ENCODE measurements around the gene AKR1A1.
A peak's percentile ranks its signal among the peaks of the same experiment; 100 is the strongest.

The AKR1A1 gene

DNA sequence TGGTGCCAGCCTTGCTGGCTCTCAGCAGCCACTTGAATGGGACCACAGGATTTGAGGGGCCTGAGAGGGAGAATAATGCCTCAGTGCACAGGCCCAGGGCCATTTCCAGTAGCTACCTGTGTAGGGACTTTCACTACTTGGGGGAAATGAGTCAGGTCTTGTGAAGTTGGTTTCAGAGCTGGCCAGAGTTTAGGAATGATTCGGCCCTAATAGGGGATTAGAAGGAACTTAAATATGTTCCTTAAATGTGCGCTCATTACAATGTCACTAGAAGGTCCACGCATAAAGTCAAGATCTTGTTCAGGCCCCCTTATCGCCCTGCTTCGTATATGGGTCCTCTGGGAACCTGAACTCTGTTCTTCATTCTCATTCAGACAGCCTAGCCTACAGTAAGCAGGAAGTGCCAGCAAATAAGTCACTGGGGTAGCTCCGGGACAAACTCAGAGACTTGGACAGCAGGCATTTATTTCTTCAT, 5.6 kb upstream of the AKR1A1 start:
- peak overlapping the region; percentile 90 for H3K27ac ChIP-seq
- peak overlapping the region; percentile 73 for H3K9ac ChIP-seq
- no peaks in the 10 kb centered on the region for H3K36me3 ChIP-seq
- H3K4me2 ChIP-seq, result peak overlapping the region; percentile 93
- H3K4me3 ChIP-seq, result peak overlapping the region; percentile 47
- H4K20me1 ChIP-seq, result no peaks in the 10 kb centered on the region
- H3K4me1 ChIP-seq, result peaks cover 93% of the 10 kb centered on the region
- no peaks in the 10 kb centered on the region for H3K9me3 ChIP-seq
- no peak for TF ChIP-seq Cebpa-rat (IDR thresholded peaks at IDR 0.05)
- H3K27me3 ChIP-seq, result no peaks in the 10 kb centered on the region

GRCh38 chr1:45545553-45546310, 4.9 kb upstream of the AKR1A1 start:
- Histone ChIP-seq H3K27me3 (no peaks in the 10 kb centered on the region), H3K4me2 (peak overlapping the region; percentile 93), H3K9me3 (no peaks in the 10 kb centered on the region), H3K27ac (peak overlapping the region; percentile 90), H4K20me1 (no peaks in the 10 kb centered on the region), H3K36me3 (no peaks in the 10 kb centered on the region), H3K4me3 (peak overlapping the region; percentile 47), H3K4me1 (peaks cover 90% of the 10 kb centered on the region), H3K9ac (peak overlapping the region; percentile 73)
- TF ChIP-seq Cebpa-rat (IDR thresholded peaks at IDR 0.05), result no peak

DNA sequence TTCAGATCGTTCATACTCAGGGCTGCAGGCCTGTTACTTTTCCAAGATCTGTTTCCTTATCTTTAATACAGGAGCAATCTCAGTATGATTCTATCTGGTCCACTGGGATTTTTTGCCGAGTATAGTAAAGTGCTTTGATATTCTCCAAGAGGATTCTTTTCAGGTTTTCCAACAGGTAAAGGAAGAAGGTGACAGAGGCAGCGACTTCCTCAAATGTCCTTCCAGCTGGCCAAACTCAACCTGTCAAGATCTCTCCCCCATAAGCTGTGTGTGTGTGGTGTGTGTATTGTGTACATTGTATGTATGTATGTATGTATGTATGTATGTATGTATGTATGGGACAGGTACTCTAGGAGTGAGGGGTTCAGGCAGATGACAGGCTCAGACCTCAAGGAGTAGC, 1.1 kb downstream of the AKR1A1 start:
- Histone ChIP-seq H3K27me3 (no peaks in the 10 kb centered on the region), H3K36me3 (peaks cover 49% of the 10 kb centered on the region), H3K4me1 (peaks cover 80% of the 10 kb centered on the region), H3K4me3 (peak overlapping the region; percentile 90), H3K27ac (peak overlapping the region; percentile 84), H3K4me2 (peak overlapping the region; percentile 96), H3K9ac (peak overlapping the region; percentile 89), H3K9me3 (no peaks in the 10 kb centered on the region), H4K20me1 (peaks cover 54% of the 10 kb centered on the region)
- TF ChIP-seq Cebpa-rat (IDR thresholded peaks at IDR 0.05), result no peak

DNA sequence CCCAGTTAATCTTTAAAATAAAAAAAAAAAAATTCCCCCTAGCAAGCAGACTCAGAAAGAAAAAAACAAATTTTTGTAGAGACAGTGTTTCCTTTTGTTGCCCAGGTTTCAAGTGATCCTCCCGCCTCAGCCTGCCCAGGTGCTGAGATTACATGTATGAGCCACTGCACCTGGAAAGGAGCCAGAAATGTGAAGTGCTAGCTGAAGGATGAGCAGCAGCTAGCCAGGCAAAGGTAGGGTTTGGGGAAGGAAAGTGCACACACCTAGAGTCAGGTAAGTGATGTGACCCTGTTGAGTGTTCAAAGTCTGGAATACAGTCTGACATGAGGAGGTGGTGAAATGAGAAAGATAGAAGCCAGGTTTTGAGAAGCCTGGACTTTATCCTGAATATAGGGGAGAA, 1.7 kb downstream of the AKR1A1 start:
- Histone ChIP-seq H3K9ac (peak overlapping the region; percentile 89), H3K27me3 (no peaks in the 10 kb centered on the region), H3K27ac (peak overlapping the region; percentile 84), H3K36me3 (peaks cover 55% of the 10 kb centered on the region), H4K20me1 (peaks cover 60% of the 10 kb centered on the region), H3K4me3 (peak overlapping the region; percentile 90), H3K4me1 (peaks cover 80% of the 10 kb centered on the region), H3K4me2 (peak overlapping the region; percentile 96), H3K9me3 (no peaks in the 10 kb centered on the region)
- no peak for TF ChIP-seq Cebpa-rat (IDR thresholded peaks at IDR 0.05)

DNA sequence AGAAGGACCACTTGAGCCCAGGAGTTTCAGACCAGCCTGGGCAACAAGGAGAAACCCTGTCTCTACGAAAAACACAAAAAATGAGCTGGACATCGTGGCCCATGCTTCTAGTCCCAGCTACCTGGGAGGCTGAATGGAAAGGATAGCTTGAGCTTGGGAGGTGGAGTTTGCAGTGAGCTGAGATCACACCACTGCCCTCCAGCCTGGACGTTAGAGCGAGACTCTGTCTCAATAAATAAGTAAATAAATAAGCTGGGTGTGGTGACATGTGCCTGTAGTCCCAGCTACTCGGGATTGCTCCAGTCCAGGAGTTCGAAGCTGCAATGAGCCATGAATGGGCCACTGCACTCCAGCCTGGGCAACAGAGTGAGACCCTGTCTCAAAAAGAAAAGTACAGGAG, 3.6 kb downstream of the AKR1A1 start:
- peaks cover 85% of the 10 kb centered on the region for H3K4me1 ChIP-seq
- no peaks in the 10 kb centered on the region for H3K9me3 ChIP-seq
- H3K27me3 ChIP-seq, result no peaks in the 10 kb centered on the region
- H3K9ac ChIP-seq, result 0 out of 2 replicates have a peak overlapping the region, but pooled peaks have one; percentile 29
- H3K4me2 ChIP-seq, result peak overlapping the region; percentile 96
- H3K36me3 ChIP-seq, result peaks cover 74% of the 10 kb centered on the region
- TF ChIP-seq Cebpa-rat (IDR thresholded peaks at IDR 0.05), result no peak
- H3K4me3 ChIP-seq, result no peak overlapping the region
- H3K27ac ChIP-seq, result no peak overlapping the region
- peaks cover 79% of the 10 kb centered on the region for H4K20me1 ChIP-seq

DNA sequence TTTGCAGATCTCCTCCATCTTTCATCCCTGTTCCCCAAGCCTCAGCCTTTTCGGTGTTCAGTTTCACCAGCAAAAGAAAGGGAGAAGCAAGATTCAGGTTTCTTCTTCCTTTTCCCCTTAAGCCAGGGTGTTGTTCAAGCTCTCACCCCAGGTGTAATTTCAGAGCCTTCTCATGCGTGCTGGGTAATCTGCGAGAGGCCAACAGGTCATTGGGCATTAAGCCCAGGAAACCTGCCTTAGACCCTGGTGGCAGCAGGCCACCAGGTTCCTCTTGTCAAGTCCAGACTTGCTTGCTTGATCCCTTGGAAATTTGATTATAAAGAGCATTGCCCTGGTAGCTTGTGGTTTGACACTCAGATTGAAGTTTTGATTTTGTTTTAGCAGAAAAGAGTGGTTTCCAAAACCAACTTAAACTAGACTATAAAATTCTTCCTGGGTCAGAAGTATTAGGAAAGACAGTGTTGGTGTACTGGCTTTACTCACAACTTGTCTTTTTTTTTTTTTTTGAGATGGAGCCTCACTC, 6.9 kb downstream of the AKR1A1 start:
- Histone ChIP-seq H3K4me3 (no peak overlapping the region), H3K4me1 (peaks cover 66% of the 10 kb centered on the region), H3K9ac (peak overlapping the region; percentile 53; the same call in 1 of the 2 replicates), H3K4me2 (peak overlapping the region; percentile 45), H3K9me3 (no peaks in the 10 kb centered on the region), H3K27ac (peak overlapping the region; percentile 47; the same call in 1 of the 2 replicates), H3K27me3 (no peaks in the 10 kb centered on the region), H4K20me1 (peaks cover 97% of the 10 kb centered on the region), H3K36me3 (peaks cover 100% of the 10 kb centered on the region)
- TF ChIP-seq Cebpa-rat (IDR thresholded peaks at IDR 0.05), result no peak

GRCh38 chr1:45563843-45564242, 13.2 kb downstream of the AKR1A1 start:
- no peak for TF ChIP-seq Cebpa-rat (IDR thresholded peaks at IDR 0.05)
- Histone ChIP-seq H3K9ac (no peak overlapping the region), H3K27ac (0 out of 2 replicates have a peak overlapping the region, but pooled peaks have one; percentile 30)

DNA sequence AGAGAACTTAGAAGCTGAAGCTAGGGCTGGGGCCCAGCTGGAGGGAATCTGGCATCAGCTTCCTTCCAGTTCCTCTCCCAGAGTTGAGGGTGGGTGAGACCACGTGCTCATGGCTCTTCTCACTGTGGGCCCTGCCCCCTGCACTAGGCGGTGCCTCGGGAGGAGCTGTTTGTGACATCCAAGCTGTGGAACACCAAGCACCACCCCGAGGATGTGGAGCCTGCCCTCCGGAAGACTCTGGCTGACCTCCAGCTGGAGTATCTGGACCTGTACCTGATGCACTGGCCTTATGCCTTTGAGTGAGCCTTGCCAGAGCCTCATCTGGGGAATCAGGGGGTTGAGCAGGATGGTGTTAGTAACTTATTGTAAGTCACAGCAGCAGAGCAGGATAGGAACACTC, 16.1 kb downstream of the AKR1A1 start:
- Histone ChIP-seq H3K4me3 (no peak overlapping the region), H3K27ac (no peak overlapping the region), H3K4me2 (no peak overlapping the region), H4K20me1 (peaks cover 87% of the 10 kb centered on the region), H3K36me3 (peaks cover 99% of the 10 kb centered on the region), H3K9me3 (no peaks in the 10 kb centered on the region), H3K9ac (no peak overlapping the region), H3K27me3 (no peaks in the 10 kb centered on the region), H3K4me1 (peaks cover 4% of the 10 kb centered on the region; the same call in 1 of the 2 replicates)
- no peak for TF ChIP-seq Cebpa-rat (IDR thresholded peaks at IDR 0.05)

More at GRCh38 chr1:45563843-45564242, 13.2 kb downstream of the AKR1A1 start:
- H3K27me3 ChIP-seq, result no peaks in the 10 kb centered on the region
- H4K20me1 ChIP-seq, result peaks cover 95% of the 10 kb centered on the region
- peaks cover 99% of the 10 kb centered on the region for H3K36me3 ChIP-seq
- H3K4me1 ChIP-seq, result peaks cover 6% of the 10 kb centered on the region; the same call in 1 of the 2 replicates
- no peaks in the 10 kb centered on the region for H3K9me3 ChIP-seq
- no peak overlapping the region for H3K4me2 ChIP-seq
- no peak overlapping the region for H3K4me3 ChIP-seq

GRCh38 chr1:45567911-45568310, 17.3 kb downstream of the AKR1A1 start:
- peaks cover 4% of the 10 kb centered on the region; the same call in 1 of the 2 replicates for H3K4me1 ChIP-seq
- no peak overlapping the region for H3K9ac ChIP-seq
- TF ChIP-seq Cebpa-rat (IDR thresholded peaks at IDR 0.05), result no peak
- H3K4me2 ChIP-seq, result no peak overlapping the region
- peaks cover 75% of the 10 kb centered on the region for H4K20me1 ChIP-seq
- H3K27ac ChIP-seq, result no peak overlapping the region
- peaks cover 89% of the 10 kb centered on the region for H3K36me3 ChIP-seq
- H3K9me3 ChIP-seq, result no peaks in the 10 kb centered on the region
- H3K4me3 ChIP-seq, result no peak overlapping the region
- H3K27me3 ChIP-seq, result no peaks in the 10 kb centered on the region

- Histone ChIP-seq H3K9me3 (no peaks in the 10 kb centered on the region), H3K9ac (no peak overlapping the region), H3K36me3 (peaks cover 84% of the 10 kb centered on the region), H3K27me3 (no peaks in the 10 kb centered on the region), H3K4me1 (peaks cover 4% of the 10 kb centered on the region; the same call in 1 of the 2 replicates), H4K20me1 (peaks cover 70% of the 10 kb centered on the region), H3K4me2 (no peak overlapping the region), H3K27ac (peak overlapping the region; percentile 23; the same call in 1 of the 2 replicates), H3K4me3 (no peak overlapping the region)
- TF ChIP-seq Cebpa-rat (IDR thresholded peaks at IDR 0.05), result no peak
These were observed 17.8 kb downstream of the AKR1A1 start for GRCh38 chr1:45568421-45568820.

Data from BLaER1 (cell line).